Neural progenitor cell (in vitro differentiated cells): Measurements from ENCODE around the gene MKNK1.

Experiments used
- CTCF ChIP-seq: fragments of 200-600 bp; sonication (generic); IDR thresholded peaks from 2 replicates; pipeline ENCODE4 v1.5.1; 2017; ENCODE audit warnings: antibody characterized with exemption, mild to moderate bottlenecking
- EZH2 ChIP-seq: fragments of 200-600 bp; sonication (generic); IDR thresholded peaks from 2 replicates; pipeline ENCODE4 v1.6.1; 2017; ENCODE audit warnings: antibody characterized with exemption, mild to moderate bottlenecking, moderate library complexity
- EZH2phosphoT487 ChIP-seq: fragments of 200-600 bp; sonication (generic); IDR thresholded peaks from 2 replicates; pipeline ENCODE4 v1.6.1; 2017; ENCODE audit warnings: antibody characterized with exemption

GRCh38 chr1:46619656-46620258 lies 15.7 kb upstream of the MKNK1 start:
- TF ChIP-seq EZH2 (no peak), CTCF (no peak), EZH2phosphoT487 (no peak)
